ENCODE data around the gene TAF4.

TAF4 gene

DNA sequence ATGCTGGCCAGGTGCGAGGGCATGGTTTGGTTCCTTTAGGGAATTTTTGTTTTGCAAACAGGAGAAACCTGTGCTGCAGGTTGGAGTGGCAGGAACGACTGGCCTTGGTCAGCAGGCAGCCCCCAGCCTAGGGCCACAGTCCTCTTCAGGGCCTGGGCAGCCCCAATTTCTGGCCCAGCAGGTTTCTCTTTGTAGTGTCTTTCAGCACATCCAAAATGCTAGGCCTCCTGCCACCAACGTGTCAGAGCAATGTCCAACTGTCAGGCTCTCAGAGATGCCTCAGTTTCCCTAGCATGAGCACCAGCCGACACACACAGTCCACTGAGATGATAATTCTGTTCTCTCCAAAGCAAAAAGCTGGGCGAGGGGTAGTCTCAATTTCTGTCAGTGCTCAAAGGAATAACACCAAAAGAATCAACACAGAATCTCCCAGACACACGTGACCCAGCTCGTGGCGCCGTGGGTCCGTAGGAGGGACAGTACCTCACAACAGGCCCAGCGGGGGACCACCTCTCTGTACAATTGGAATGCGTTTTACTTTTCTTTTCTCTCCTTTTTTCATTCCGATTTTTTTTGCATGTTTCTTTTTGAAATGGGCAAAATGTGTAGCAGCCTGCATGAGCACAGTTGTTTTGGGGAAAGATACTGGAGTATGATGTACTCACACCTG, 125.9 kb downstream of the TAF4 start:
- no peak for DNase-seq

GRCh38 chr20:61938839-61939690, 126.6 kb downstream of the TAF4 start:
- DNase-seq = no peak

- no peak for DNase-seq
Measured at GRCh38 chr20:61937963-61938838, 127.5 kb downstream of the TAF4 start.

DNA sequence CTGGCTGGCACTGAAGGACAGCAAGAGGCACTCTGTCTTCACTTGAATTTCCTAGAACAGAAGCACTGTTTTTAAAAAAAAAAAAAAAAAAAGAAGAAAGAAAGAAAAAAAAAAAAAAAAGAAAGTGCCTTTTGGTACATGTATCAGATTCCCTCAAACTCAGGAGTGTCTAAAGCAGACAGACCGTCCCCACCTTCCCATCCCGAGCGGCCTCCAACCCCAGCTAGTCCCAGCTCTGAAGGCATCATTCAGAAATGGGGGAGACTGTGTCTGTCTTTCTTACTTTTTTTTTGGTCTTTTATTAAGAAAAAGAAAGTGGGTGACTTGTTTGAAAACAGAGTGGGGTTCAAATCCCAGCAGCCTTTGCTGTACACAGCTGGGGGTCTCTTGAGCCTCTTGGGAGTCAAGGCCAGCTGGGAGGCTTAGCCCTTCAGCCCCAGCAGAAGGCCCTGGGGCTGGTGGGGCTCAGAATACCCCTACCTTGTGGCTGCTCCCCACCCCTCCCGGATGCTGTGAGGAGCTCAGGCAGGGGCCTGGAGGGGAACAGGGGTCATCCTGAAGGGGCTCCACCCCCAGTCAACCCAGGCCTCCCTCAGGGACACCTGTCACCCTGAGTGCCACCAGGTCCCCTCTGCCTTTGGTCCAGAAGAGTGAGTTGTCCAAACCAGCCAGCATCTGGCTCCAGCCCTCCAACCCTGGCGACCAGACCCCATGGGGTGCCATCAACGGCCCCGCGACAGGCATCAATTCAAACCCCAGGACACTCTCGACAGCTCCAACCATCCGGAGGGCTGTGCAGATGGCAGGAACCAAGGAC, 128.3 kb downstream of the TAF4 start:
- peak; percentile 1 for DNase-seq

DNA sequence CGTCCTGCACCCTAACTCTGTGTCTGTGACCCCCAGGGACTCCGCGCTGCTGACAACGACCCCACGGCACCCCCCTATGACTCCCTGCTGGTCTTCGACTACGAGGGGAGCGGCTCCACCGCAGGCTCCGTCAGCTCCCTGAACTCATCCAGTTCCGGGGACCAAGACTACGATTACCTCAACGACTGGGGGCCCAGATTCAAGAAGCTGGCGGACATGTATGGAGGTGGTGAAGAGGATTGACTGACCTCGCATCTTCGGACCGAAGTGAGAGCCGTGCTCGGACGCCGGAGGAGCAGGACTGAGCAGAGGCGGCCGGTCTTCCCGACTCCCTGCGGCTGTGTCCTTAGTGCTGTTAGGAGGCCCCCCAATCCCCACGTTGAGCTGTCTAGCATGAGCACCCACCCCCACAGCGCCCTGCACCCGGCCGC, 129.0 kb downstream of the TAF4 start:
- DNase-seq = peak; percentile 1

GRCh38 chr20:61935926-61936700, 129.6 kb downstream of the TAF4 start:
- DNase-seq = peak; percentile 0

DNA sequence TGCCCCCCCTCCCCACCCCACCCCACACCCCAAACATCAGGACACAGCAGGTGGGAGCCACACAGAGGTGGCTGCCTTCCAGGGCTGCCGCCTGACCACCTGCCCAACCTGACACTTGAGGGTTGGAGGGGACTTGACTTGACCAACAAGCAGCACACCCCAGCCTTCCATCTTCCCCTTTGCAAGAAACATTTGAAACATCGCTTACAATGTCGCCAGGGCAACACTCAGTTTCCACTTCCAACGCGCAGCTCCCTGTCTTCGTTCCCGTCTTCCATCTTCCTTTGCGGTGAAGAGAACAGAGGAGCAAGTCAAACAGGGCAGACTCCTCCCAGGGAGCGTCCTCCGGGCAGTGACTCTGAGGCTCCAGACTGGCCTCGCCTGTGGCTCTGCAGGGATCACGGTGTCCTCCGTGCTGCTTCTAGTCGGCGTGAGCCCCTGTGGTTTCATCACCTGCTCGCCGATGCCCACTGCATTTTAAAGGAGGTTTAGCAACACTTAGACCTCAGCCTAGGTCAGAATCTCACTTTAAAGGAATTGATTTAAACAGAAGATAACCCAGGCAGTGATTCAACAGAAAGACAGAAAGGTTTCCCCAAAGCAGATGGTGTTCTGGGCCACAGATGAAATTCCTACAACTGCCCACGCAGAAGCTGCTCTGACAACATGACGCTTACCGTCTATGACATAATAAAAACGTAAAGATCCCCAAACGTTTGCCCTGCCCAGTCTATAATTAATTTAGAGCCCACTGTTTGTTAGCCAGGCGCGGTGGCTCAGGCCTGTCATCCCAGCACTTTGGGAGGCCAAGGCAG, 130.8 kb downstream of the TAF4 start:
- peak; percentile 0 for DNase-seq

- peak; percentile 2 for DNase-seq
Measured at GRCh38 chr20:61933951-61934715, 131.5 kb downstream of the TAF4 start.

- peak; percentile 1 for DNase-seq
Measured at GRCh38 chr20:61933481-61933950, 132.2 kb downstream of the TAF4 start.

GRCh38 chr20:61932711-61933480, 132.8 kb downstream of the TAF4 start:
- peak; percentile 1 for DNase-seq

DNA sequence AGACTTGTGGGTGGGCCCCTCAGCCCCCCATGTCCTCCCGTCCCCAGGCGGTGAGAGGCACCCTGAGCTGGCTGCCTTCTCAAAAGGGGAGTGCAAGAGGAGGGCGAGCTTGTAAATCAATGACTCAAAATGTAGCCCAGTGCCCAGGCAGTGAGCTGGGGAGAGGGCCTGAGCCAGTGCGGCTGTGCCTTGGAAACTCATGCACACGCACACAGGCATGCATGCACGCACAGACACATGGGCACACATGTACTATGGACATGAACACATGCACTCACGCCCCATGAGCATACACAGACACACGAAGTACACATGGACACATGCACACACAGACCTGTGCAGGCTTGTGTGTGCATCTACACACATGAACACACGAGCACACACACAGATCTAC, 133.5 kb downstream of the TAF4 start:
- DNase-seq = no peak

GRCh38 chr20:61931476-61932198, 134.0 kb downstream of the TAF4 start:
- DNase-seq = no peak

- DNase-seq = no peak
Measured at GRCh38 chr20:61930776-61931475, 134.8 kb downstream of the TAF4 start.

DNA sequence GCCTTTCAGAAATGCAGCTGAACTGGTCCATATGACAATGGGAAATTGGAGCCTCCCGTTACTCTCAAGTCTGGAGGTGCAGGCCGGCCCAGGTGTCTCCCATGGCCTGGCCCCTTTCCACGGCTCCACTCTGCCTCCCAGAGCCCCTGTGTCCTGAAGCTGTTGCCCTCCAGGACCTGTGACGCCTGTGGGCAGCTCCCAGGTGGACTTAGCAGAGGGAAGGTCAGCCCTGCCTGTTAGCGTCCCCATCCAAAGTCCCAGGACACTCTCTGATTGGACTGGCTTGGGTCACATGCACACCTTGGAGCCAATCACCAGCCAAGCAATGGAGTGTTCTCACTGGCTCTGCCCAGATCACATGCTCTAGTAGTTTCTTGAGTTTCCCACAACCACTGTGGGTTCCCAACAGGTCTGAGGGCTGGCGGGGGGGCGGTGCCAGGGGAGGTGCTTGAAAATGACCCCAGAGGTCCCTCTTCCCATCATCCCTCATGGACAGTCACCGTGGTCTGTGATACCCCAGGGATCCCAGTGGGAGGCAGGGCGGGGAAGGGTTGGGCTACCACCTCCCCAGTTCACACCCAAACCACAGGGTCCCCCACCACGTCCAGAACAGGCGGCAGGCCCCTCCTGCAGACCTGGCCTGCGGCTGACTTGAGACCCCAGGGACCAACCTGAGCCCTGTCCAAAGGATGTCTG, 135.6 kb downstream of the TAF4 start:
- DNase-seq = no peak

DNA sequence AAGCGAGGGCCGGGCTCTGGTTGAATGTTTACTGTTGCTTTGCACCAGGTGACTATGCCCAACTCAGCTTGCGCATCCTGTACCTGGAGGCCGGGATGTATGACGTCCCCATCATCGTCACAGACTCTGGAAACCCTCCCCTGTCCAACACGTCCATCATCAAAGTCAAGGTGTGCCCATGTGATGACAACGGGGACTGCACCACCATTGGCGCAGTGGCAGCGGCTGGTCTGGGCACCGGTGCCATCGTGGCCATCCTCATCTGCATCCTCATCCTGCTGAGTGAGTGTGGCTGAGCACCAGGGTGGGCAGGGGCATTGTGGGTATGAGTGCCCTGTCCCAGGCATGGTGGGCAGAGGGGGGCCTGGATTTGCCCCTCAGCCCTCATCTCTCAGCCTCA, 136.1 kb downstream of the TAF4 start:
- no peak for DNase-seq

- DNase-seq = no peak
Measured at GRCh38 chr20:61927826-61928541, 137.7 kb downstream of the TAF4 start.
